Stimulated activated CD4-positive, alpha-beta T cell treated with anti-CD3 and anti-CD28 coated beads, TNF-alpha, amount 100 ng/mL, for 24 hours (primary cell): Measurements from ENCODE around the gene SH3RF2.

Source experiments
- DNase-seq, 3 experiments: peaks; one replicate each; pipeline ENCODE4 v3.0.0-alpha.2; 2020; ENCODE audit warnings: low read depth in 3 of 3

SH3RF2 gene

DNA sequence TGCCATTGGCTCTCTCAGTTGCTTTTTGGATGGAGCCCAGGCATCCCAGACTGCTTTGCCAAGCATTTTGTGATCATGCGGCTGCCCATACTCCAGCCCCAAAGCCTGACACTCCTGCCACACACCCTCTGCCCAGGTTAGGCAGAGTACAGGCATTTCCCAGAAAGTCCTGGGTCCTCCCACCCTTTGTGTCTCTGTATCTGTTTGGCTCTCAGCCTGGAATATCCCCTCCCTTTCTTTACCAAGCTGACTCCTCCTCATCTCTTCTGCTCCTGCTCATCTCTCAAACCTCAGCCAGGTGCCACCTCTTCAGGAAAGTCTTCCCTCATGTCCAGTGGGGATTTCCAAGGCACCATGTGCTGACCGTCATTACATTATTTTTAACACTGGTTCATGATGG is 14.3 kb upstream of the SH3RF2 start:
- no peak for DNase-seq

DNA sequence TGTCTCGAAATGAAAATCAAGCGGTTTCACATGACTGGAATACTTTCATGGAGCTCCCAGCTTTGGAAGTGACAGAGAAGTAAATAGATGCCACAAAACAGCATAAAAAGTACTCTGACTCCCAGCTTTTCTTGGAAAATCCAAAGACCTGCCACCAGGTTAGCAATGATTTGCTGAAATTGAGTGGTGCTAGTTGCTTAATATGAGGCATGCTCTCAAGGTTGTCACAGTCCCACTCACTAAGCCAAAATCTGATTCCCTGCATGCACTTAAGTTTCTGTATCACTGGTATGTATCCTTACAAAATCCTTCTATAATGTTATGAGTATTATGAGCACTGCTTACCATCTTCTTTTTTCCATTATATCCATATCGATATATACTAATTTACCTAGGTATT is 13.0 kb upstream of the SH3RF2 start:
- no peak for DNase-seq

DNA sequence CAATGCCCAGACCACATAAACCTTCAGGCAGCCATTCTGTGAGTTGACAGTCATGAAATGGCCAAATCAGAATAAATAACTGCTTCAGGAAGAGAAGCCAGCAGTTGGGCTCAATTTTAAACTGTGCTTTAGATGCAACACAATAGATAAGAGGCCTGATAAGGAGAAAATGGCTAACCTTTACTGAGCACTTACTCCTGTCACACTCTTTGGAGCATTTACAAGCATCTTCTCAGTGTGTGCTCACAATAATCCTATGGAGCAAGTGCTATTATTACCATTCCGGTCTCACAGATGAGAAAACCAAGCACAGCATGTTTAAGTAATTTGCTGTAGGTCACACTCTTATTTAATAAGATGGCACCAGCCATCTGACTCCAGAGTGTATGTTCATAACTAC is 11.5 kb upstream of the SH3RF2 start:
- DNase-seq, result no peak

DNA sequence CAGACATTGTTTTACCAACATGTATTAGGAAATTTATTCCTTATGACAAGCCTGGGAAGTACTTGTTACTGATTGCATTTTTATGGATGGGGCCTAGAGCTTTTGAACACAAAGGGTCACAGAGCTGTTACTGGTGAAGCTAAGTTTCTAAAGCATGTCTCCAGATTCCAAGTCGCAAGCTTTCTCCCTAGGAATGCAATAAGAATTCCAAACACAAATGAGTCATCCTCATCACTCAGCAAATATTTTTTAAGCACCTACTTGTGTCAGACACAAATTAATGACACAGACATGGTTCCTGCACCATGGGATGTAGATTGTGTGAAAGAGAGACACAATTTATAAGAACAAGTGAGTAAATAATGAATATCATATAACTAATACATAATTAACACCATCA is 11.0 kb upstream of the SH3RF2 start:
- DNase-seq, result no peak

DNA sequence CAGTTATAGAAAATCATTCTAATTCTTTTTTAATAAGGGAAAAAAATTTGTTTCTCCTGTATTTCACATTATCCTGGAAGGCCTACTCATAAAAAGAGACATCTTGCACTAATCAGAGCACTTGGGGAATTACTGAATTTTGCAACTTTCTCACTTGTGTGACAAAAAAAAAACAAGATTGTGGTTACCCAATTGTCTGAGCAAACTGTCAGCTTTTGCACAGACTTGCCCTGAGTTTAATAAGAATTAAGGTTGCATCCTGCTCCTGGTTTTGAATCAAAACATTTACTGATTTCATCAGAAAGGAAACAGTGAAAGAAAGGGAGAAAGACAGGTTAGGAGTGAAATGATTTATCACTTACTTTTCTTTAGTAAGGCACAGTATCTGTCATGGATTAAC is 10.6 kb upstream of the SH3RF2 start:
- no peak for DNase-seq

DNA sequence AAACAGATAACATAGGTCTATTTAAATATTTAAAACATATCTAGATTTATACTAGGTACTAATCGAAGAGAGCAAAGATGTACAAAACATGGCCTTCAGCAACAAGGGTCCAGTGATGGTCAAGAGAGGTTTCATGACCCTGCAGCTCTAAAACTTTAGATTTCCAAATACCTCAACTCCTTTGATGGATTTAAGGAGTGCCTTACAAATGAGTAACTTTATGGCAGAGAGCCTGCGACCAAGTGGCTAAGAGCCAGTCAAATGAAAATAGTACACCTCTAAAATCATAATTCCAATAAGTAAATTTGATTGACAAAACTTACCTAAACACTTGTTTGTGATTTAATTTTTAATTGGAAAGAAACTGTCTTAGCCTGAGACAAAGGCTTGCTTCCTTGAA is 4.7 kb upstream of the SH3RF2 start:
- no peak for DNase-seq

DNA sequence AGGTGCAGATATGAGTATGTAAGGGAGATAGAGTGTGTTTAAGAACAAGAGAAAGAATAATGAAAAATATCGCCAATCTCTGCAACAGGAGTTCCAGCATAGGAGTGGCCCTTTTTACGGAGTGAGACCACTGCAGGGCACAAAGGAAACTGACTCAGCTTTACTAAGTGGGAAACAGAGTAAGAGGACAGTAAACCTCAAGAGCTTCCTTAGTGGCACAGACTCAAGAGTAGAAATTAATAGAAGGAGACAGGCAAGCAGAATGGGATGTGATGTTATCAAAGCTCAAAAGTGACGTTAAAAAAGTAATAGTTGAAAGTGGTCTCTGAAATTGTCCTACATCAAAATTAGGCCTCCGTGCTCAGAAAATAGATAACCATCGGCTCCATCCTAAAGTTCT is 2.1 kb upstream of the SH3RF2 start:
- DNase-seq, result no peak

DNA sequence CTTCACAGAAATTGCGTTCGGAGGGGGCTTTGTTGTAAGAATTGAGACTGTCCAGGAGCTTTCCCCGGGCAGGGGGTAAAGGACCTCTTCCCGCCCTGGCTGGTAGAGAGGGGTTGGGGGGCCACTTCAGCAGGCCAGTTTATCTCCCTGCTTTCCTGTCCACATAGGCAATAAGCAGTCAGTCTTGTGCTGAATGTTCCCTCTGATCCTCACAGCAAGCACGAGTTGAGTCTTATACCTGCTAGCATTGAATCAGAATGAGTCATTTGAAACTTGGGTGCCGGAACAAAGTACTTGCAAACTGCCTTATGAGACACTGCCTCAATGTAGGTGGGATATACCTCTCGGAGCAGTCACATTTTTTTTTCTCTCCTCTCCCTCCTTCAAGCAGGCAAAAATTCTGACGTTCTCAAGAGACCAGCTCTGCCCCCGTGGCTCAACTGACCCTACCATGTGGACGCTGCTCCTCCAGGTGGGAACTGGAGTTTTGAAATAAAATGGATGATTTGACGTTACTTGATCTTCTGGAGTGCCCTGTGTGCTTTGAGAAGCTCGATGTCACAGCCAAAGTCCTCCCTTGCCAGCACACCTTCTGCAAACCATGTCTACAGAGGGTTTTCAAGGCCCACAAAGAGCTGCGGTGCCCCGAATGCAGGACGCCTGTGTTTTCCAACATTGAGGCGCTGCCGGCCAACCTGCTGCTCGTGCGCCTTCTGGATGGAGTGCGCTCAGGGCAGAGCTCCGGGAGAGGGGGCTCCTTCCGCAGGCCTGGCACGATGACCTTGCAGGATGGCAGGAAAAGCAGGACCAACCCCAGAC is 1.3 kb downstream of the SH3RF2 start:
- DNase-seq, result no peak

DNA sequence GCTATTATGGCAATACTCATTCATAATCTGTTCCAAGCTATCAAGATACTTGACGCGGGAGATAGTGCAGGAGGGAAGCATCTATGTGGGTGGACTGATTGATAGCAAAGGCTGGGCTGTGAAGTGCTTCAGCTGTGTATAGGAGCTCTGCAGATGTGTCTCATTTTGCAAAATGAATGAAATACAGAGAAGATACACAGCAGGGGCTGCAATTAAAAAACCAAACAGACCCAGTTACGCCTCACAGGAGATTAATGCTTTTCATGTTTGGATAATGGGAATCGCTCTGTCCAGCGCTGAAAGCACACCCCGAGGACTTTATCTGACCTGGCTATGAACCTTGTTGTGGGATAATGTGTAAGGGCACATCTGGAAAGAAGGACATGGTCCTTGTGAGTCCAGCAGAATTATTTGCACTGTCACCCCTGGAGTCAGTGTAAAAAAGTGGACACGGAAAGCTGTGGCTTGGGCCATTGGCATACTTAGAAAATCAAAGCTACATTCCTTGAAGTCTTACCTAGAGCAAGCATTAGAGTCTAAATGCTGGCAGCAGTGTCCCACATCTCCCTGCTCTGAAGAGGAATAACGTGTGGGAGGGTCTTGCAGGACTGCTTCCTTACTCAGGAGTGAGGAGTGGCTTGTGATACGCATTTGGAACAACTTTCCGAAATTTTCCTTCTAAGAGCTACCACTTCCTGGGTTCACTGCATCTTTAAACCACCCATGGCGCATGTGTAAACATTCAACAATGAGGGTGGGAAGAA is 2.6 kb downstream of the SH3RF2 start:
- no peak for DNase-seq

DNA sequence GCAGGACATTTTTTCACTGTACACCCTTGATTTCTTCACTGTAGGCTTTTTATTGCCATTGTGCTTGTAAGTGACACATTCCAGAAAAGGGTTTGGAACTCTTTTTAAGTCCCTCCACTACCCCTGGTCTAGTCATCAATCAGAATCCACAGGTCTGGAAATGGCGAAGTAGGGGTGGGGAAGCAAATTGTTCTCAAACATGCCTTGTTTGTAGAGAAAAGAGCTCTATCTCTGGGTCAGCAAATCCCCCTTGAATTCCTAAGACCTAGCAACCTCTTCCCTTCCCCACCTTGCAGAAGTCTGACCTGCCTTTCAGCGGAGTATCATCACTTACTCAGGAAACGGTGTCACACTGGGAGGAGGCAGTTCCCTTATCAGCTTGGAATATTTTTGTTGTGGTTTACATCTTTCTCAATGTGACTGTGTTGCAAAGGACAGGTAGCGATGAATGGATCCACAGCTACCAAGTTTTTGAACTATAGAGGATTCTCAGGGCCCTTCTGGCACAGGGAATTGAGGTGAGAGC is 3.2 kb downstream of the SH3RF2 start:
- no peak for DNase-seq

DNA sequence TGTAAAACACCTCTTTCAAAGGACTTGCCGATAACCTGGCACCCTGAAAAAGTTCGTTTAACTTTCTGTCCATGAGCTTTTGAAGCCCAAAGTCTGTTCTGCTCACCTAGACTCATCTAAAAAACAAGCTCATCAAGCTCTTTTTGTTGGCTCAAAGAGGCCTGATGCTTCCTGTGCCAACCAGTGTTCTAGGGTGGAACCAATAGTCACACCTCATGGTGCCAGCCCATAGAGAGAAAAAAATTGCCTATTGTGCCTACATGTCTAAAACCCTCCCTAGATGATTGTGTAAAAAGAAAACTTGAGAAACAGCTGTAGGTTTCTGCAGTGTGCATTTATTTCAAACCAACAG is 4.7 kb downstream of the SH3RF2 start:
- DNase-seq, result no peak

DNA sequence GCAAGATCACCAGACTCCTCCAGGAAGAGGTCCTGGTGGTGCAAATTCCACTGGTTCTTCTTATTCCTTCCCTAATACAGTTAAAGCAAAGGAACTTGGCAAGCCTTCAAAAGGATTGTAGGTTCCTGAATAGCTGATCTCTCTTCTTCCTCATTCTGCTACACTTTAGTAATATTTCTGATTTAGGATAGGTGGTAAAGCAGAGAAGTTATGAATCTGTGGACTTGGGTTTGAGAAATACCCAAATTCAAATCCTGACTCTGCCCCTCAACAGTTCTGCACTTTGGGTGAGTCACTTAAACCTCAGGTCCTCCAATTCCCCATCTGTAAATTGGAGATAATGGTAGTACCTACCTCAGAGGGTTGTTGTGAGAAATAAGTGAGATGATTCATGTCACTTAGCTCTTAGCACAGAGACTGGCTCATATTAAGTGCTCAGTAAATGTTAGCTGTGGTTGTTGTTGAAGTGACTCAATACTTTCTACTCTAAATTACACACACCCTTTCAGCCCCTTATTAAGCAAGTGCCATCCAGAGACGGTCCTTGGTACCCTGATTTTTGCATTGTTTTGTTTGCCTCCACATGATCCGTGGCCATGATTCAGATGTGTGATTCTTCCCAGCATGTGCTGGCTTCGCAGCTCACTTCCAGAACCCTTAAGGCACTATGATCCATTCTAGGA is 5.2 kb downstream of the SH3RF2 start:
- DNase-seq, result no peak

DNA sequence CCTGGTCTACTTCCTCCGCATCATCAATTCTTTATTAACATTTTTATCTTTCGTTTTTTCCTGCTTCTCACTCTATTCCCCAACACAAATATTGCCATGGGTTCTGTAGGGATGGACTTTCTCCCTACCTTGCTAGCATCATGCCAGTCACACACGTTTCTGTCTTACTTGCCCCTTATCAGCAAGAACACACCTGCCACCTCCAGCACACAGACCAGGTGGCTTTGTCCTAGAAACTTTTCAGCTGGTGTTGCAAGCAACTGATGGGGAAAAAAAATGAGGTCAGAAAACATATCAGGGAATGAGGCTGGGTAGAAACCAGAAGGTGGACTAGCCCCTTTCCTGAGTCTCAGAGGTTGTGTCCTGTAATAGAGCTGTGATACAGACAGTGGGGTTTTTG is 5.8 kb downstream of the SH3RF2 start:
- DNase-seq, result no peak

DNA sequence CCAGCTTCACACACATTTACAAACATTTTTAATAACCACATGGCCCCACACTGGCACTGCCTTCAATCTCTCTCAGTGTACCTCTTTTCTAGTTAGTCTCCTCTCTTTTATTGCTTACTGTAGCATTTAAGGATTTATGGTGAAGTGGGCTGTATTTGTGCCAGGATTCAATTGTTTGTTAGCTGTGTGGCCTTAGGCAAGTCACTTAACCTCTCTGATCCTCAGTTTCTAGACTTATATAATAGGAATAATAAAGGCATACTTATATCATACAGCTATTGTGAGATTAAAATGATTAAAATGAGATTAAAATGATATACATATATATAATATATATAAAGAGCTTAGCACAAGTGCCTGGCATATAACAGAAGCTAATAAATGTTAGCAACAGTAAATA is 6.4 kb downstream of the SH3RF2 start:
- DNase-seq, result no peak

DNA sequence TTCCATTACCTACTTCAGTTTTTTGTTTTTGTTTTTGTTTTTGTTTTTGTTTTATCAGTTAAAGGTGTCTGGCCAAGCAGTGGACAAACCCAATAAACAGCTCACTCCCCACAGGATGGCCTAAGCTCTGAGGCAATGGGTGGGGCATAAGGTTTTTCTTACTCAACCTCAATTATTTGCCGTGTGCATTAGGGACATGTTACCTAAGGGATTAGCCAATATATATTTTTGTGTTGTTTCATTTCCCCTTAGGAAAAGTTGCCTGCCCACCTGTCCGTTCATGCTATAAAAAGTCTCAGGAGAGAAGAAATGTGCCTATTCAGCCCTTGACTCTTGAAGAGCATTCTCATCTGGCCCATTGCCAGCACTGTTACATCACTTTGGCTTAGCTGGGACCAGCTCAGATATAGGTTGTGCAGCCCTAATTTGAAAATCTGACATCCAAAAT is 7.3 kb downstream of the SH3RF2 start:
- DNase-seq, result no peak

DNA sequence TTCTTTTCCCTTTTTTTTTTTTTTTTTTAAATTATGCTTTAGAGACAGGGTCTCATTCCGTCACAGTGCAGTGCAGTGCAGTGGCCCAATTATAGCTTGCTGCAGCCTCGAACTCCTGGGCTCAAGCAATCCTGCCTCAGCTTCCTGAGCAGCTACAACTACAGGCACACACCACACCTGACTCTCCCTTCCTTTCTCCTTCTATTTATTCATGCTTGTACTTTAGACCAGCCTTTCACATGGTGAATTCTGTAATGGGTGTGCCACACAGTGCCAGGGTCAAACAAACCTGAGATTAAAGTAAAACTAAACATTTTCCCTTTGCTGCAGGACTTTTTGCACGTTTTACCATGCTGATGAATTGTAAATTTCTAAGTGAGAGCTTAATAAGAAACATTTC is 8.0 kb downstream of the SH3RF2 start:
- no peak for DNase-seq

DNA sequence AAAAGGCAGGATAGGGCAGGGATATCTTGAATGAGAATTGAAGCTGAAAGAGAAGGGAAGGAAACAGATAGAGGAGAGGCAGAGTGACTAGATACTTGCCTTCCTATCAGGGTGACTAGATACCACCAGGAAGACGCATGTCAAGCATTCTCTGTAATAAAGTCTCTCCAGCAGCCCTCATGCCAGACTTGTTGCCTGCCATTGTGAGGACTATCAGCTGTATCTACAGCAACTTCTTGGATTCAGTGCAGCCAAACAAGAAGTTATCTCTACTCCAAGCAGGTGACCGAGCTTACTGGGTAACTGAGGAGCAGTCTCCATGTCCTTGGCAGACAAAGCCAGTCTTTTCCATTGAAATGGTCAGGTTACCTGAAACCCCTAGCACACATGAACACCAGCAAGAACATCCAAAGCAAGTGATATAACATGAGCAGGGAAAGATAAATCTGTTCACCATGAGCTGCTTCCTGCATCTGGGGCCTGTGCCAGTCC is 9.3 kb downstream of the SH3RF2 start:
- DNase-seq, result no peak

DNA sequence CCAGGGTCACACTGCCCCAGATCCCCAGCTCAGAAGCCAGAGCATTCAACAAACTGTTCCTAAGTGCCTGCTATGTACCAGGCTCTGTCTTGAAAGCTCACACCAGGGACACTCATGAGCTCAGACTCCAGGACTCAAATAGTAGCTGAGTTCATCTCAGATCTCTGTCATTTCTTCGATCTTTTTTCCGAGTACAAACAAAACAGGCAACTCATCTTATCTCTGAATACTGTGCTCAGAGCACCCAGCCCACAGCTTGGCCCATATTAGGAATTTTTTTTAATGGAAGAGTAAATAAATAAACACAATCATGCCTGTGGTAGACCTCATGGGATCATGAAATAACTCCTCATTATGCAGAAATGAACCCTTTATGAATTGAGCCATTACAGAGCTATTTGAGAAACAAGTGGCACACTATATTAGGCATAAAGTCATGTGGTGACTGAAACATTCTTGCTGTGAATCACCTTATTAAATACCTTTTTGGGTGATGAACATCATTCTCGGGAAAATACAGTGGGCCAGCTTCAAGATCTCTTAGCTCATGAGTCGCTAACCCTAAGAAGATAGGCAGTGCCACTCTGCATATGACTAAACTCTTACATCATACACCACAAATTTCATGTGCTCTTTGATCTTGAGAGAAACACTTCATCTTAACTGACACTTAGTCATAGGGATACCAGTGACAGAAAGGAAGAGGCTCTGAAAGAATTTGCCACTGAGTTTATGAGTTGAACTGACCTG is 9.9 kb downstream of the SH3RF2 start:
- DNase-seq, result peak in 1 of 3 experiments; percentile 6

DNA sequence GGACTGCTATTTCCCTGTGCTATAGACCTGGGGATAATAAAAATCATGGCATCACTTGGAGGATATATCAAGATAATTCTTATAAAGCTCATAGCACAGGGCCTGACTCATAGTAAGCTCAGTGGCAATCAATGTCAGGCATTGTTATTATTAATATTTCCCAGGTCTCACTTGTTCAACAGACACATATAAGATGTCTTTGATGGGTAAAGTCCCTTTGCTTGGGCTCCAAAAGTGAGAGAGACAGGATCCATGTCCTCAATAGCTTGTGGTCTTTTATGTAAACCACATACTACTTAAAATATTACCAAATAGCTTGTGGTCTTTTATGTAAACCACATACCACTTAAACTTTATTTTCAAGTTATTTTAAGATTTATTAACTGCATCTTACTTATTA is 11.2 kb downstream of the SH3RF2 start:
- DNase-seq, result no peak

DNA sequence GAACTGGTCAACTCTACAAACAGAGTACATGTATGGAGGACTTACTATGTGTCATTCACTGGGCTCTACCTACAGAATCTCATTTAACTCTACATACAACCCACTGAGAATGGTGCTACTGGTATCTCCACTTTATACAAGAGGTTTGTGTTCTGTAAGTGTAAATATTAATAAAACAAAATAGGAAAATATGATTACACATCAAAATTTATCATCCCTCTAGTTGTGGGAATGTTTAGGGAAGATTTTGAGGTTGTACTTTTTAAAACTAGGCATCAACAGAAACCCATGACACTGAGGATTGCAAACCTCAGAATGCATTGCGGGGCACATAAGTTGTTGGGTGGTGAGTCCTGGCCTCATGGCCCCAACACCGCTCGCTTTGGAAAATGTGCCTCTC is 11.7 kb downstream of the SH3RF2 start:
- DNase-seq, result no peak

DNA sequence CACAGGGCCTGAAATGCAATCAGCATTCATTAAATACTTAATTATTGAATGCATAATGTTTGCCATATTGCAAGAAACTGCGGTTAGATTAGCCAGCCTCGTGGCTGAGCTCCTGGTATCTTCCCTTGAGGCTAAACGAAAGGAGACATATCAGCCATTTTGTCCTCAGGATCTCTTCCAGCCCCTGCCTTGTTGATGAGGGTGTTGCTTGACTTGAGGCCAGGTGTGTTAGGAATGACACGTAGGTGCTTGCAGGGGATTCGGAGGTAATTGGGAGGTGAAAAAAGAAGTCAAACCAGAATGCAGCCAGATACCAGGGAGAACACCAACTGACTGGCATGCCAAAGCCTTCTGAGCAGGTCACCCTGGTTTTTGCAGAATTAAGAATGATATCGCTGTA is 12.5 kb downstream of the SH3RF2 start:
- no peak for DNase-seq

DNA sequence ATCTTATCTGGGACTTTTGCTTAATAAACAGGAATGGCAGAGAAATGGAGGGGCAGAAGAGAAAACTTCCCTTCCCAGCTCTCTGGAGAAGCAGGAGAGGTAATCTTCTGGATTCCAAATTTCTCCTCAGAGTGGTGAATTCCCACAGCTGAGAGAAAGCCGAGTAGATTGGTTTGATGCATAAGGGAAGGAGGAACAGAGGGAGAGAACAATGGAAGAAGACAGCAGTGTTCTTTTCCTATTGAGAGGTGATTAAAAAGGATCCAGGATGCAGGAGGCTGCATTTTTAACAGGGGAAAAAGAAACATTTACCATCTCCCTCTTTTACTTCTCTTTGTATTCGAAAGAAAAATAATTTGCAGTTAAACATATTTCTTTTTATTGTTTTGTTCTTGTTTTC is 13.1 kb downstream of the SH3RF2 start:
- no peak for DNase-seq
